Astrocyte of the cerebellum (primary cell): ENCODE measurements around the gene DSCAML1.
A peak's percentile ranks its signal among the peaks of the same experiment; 100 is the strongest.

ENCODE experiments used
- DNase-seq: peaks from one replicate; pipeline ENCODE4 v3.0.0-alpha.2; 2011; ENCODE audit warnings: low read depth
- H3K4me3 ChIP-seq: 2 replicates; pipeline ENCODE4 v1.5.1; 2011; ENCODE audit warnings: mild to moderate bottlenecking, low read depth, low read length, moderate library complexity
- in situ Hi-C: cut with HindIII; loops from 2 replicates; pipeline ENCODE4 v1.10.0; 2017; ENCODE audit warnings: low sequenced_read_pairs
- TF ChIP-seq, protein P1 (sequence below): IDR thresholded peaks from 2 replicates; pipeline ENCODE4 v1.5.1; 2012; ENCODE audit warnings: low read length, low read depth, moderate library complexity, mild to moderate bottlenecking; ENCODE audit errors: missing control alignments

Gene DSCAML1

DNA sequence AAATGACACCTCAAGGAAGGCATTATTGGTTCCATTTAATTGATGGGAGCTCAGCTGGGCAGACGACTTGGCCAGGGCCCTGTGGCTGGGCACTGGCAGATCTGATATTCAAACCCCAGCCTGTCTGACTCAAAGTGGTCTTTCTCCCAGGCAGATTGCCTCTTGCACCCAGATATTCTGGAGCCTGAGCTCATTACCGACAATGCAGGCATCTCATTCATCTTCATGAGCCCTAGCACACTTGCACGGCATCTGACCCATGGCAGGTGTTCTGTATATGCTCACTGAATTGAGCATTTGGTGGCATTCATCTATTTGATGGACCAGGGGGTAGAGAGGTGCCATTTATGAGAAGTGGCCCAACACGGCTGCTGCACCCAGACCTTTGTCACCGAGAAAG, 193.1 kb downstream of the DSCAML1 start:
- TF ChIP-seq, protein P1, sequence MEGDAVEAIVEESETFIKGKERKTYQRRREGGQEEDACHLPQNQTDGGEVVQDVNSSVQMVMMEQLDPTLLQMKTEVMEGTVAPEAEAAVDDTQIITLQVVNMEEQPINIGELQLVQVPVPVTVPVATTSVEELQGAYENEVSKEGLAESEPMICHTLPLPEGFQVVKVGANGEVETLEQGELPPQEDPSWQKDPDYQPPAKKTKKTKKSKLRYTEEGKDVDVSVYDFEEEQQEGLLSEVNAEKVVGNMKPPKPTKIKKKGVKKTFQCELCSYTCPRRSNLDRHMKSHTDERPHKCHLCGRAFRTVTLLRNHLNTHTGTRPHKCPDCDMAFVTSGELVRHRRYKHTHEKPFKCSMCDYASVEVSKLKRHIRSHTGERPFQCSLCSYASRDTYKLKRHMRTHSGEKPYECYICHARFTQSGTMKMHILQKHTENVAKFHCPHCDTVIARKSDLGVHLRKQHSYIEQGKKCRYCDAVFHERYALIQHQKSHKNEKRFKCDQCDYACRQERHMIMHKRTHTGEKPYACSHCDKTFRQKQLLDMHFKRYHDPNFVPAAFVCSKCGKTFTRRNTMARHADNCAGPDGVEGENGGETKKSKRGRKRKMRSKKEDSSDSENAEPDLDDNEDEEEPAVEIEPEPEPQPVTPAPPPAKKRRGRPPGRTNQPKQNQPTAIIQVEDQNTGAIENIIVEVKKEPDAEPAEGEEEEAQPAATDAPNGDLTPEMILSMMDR = no peak
- in situ Hi-C loops = loop anchor here (5.0 kb wide), 1 partner anchor 38 kb away; no protein-coding TSS in a partner anchor
- H3K4me3 ChIP-seq = no peak overlapping the region
- DNase-seq = no peak

- DNase-seq = no peak
- in situ Hi-C loops = loop anchor here (5.0 kb wide), 1 partner anchor 41 kb away; no protein-coding TSS in a partner anchor
- no peak overlapping the region for H3K4me3 ChIP-seq
- TF ChIP-seq, protein P1 = no peak
These were observed 195.9 kb downstream of the DSCAML1 start for GRCh38 chr11:117601006-117601708.

GRCh38 chr11:117600234-117600783, 196.7 kb downstream of the DSCAML1 start:
- DNase-seq = no peak
- in situ Hi-C loops = loop anchor here (5.0 kb wide), 1 partner anchor 42 kb away; no protein-coding TSS in a partner anchor
- TF ChIP-seq, protein P1 = no peak
- H3K4me3 ChIP-seq = no peak overlapping the region

DNA sequence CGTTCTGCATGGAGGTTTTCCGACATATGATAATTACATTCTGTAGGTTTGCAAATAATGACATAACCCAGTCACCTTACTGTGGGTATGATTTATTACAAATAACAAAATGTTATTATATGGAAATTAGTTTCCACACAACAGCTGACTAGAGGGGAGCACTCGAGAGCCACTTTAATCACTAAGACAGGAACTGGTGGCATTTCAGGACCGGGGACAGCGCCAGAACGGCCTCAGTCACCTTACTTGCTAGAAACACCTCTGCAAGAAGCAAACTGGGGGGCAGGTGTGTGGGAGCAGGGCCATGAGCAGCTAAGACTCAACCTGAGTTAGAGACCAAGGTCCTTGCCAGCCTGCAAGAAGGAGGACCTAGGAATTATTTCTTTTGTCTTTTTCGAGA, 199.9 kb downstream of the DSCAML1 start:
- no peak overlapping the region for H3K4me3 ChIP-seq
- DNase-seq = peak; percentile 19
- TF ChIP-seq, protein P1 = no peak
- in situ Hi-C loops = no loop called here

GRCh38 chr11:117595440-117595839, 201.6 kb downstream of the DSCAML1 start:
- TF ChIP-seq, protein P1 = no peak
- no peak overlapping the region for H3K4me3 ChIP-seq
- DNase-seq = no peak
- in situ Hi-C loops = no loop called here

GRCh38 chr11:117594721-117595120, 202.3 kb downstream of the DSCAML1 start:
- in situ Hi-C loops = no loop called here
- no peak overlapping the region for H3K4me3 ChIP-seq
- no peak for DNase-seq
- TF ChIP-seq, protein P1 = no peak
